ENCODE data around the gene SLC25A48.

SLC25A48 gene

GRCh38 chr5:135930029-135930948 lies 95.8 kb downstream of the SLC25A48 start:
- no peak for DNase-seq (ENCODE audit: low spot score)

- no peak for DNase-seq (ENCODE audit: low spot score)
These were observed 96.5 kb downstream of the SLC25A48 start for GRCh38 chr5:135930949-135931295.

GRCh38 chr5:135934939-135935338 lies 100.5 kb downstream of the SLC25A48 start:
- DNase-seq (ENCODE audit: low spot score) = no peak

GRCh38 chr5:135937245-135937911 lies 102.9 kb downstream of the SLC25A48 start:
- no peak for DNase-seq (ENCODE audit: low spot score)
